HG03442 (cell line): Measurements from ENCODE around the gene IFNLR1.

Source experiments
- ATAC-seq: cut with Tn5 transposase; IDR thresholded peaks from one replicate; pipeline ENCODE4 v1.9.1; 2021; ENCODE audit warnings: mild to moderate bottlenecking, moderate library complexity; ENCODE audit not compliant: unreplicated experiment

IFNLR1 gene

GRCh38 chr1:24108334-24109165 lies 78.5 kb downstream of the IFNLR1 start:
- no peak for ATAC-seq

- no peak for ATAC-seq
Measured at GRCh38 chr1:24107462-24108138, 79.5 kb downstream of the IFNLR1 start.

- no peak for ATAC-seq
Measured at GRCh38 chr1:24105368-24106160, 81.5 kb downstream of the IFNLR1 start.

GRCh38 chr1:24104854-24105253 lies 82.2 kb downstream of the IFNLR1 start:
- ATAC-seq, result no peak
